Activated CD8-positive, alpha-beta T cell treated with anti-CD3 and anti-CD28 coated beads for 36 hours (primary cell): ENCODE results near the gene METRN. TPM values are rescaled to one million over a fixed set of nuclear protein-coding genes. Genes with fewer than 3 reads are reported as not detected.

ENCODE experiments used
- ATAC-seq: fragments of 200-7000 bp; cut with Tn5 transposase; one replicate; pipeline ENCODE4 v1.10.0; 2021; ENCODE audit warnings: mild to moderate bottlenecking, moderate library complexity
- CTCF ChIA-PET: fragments of 350-600 bp; sonication (Branson Sonifier 250); formaldehyde crosslinking; loops from one replicate; lab custom pipeline; 2021; ENCODE audit warnings: antibody characterized with exemption; lab: Charles Lee
- POLR2A ChIA-PET: fragments of 350-600 bp; sonication (Branson Sonifier 250); formaldehyde crosslinking; loops from one replicate; lab custom pipeline; 2021; ENCODE audit warnings: antibody characterized with exemption; lab: Charles Lee
- DNase-seq: peaks from one replicate; pipeline ENCODE4 v3.0.0-alpha.2; 2020
- H3K27ac Mint-ChIP-seq: one replicate; pipeline ENCODE4 v1.8.0; 2021; ENCODE audit warnings: mild to moderate bottlenecking, mixed read lengths
- H3K27me3 Mint-ChIP-seq: one replicate; pipeline ENCODE4 v1.8.0; 2021; ENCODE audit warnings: mixed read lengths
- H3K36me3 Mint-ChIP-seq: one replicate; pipeline ENCODE4 v1.8.0; 2021; ENCODE audit warnings: low read depth, mixed read lengths
- H3K4me1 Mint-ChIP-seq: one replicate; pipeline ENCODE4 v1.8.0; 2021; ENCODE audit warnings: low read depth, mixed read lengths
- H3K4me3 Mint-ChIP-seq: one replicate; pipeline ENCODE4 v1.8.0; 2021; ENCODE audit warnings: mild to moderate bottlenecking, moderate library complexity, mixed read lengths
- H3K9me3 Mint-ChIP-seq: one replicate; pipeline ENCODE4 v1.8.0; 2021; ENCODE audit warnings: mixed read lengths
- CTCF ChIP-seq: fragments of 200-600 bp; IDR thresholded peaks from one replicate; pipeline ENCODE4 v1.8.0; 2022; ENCODE audit warnings: antibody characterized with exemption, mild to moderate bottlenecking
- intact Hi-C: fragments of 100-400 bp; cut with micrococcal nuclease; formaldehyde crosslinking; loops from one replicate; pipeline ENCODE4 v1.10.0; 2022
- total RNA-seq, 2 experiments: library from RNA; stranded (reverse); gene quantifications; one replicate each; pipeline ENCODE4 v1.2.3, GENCODE V29; 2021

METRN gene
- total RNA-seq, 2 experiments from 2014 or later, result 37.2 to 43.1 TPM

- peaks cover 7% of the 10 kb centered on the region for H3K36me3 Mint-ChIP-seq
- peaks cover 11% of the 10 kb centered on the region for H3K4me1 Mint-ChIP-seq
- no peak for ATAC-seq
- TF ChIP-seq CTCF, result no peak
- intact Hi-C loops, result no loop called here
- H3K9me3 Mint-ChIP-seq, result no peaks in the 10 kb centered on the region
- ChIA-PET POLR2A (interaction anchor here (0.9 to 1.9 kb wide), 11 partner anchors 9 to 121 kb away, joined by 3 to 8 read pairs (median 3); partner anchors contain the start of genes JMJD8, WDR24 and WDR90), CTCF (interaction anchor here (0.8 to 1.7 kb wide), 4 partner anchors 9 to 66 kb away, joined by 3 read pairs; partner anchors contain the start of gene CIAO3)
- no peak for DNase-seq
- H3K27me3 Mint-ChIP-seq, result peaks cover 7% of the 10 kb centered on the region
- H3K27ac Mint-ChIP-seq, result no peak within 1 kb of the TSS
- no peak within 1 kb of the TSS for H3K4me3 Mint-ChIP-seq
Measured at GRCh38 chr16:674968-675883, 39.7 kb upstream of the METRN start, which contains the start of gene RHBDL1. RHBDL1 (plus strand) TSS chr16:675671; CDS start chr16:675791, 120 bp downstream.

- POLR2A ChIA-PET, result interaction anchor here (0.9 to 1.9 kb wide), 10 partner anchors 8 to 120 kb away, joined by 3 to 8 read pairs (median 3); partner anchors contain the start of genes JMJD8, WDR24 and WDR90
- no peak overlapping the region for H3K4me3 Mint-ChIP-seq
- H3K27me3 Mint-ChIP-seq, result peaks cover 7% of the 10 kb centered on the region
- intact Hi-C loops, result no loop called here
- H3K27ac Mint-ChIP-seq, result no peak overlapping the region
- peaks cover 12% of the 10 kb centered on the region for H3K4me1 Mint-ChIP-seq
- no peak for TF ChIP-seq CTCF
- CTCF ChIA-PET, result interaction anchor here (0.8 to 1.7 kb wide), 5 partner anchors 8 to 65 kb away, joined by 3 read pairs; partner anchors contain the start of genes CIAO3 and RHOT2
- ATAC-seq (no peak), DNase-seq (no peak)
- peaks cover 6% of the 10 kb centered on the region for H3K36me3 Mint-ChIP-seq
- no peaks in the 10 kb centered on the region for H3K9me3 Mint-ChIP-seq
Measured at GRCh38 chr16:675884-676564, 38.9 kb upstream of the METRN start.

GRCh38 chr16:676565-676902 lies 38.4 kb upstream of the METRN start:
- peaks cover 17% of the 10 kb centered on the region for H3K4me1 Mint-ChIP-seq
- TF ChIP-seq CTCF, result no peak
- H3K36me3 Mint-ChIP-seq, result peaks cover 8% of the 10 kb centered on the region
- ChIA-PET POLR2A (interaction anchor here (1.0 to 1.9 kb wide), 4 partner anchors 13 to 119 kb away, joined by 3 to 8 read pairs (median 6); partner anchors contain the start of genes WDR24 and WDR90), CTCF (interaction anchor here (1.1 to 1.7 kb wide), 3 partner anchors 9 to 29 kb away, joined by 3 read pairs; partner anchors contain the start of gene RHOT2)
- ATAC-seq (no peak), DNase-seq (no peak)
- H3K4me3 Mint-ChIP-seq, result no peak overlapping the region
- H3K9me3 Mint-ChIP-seq, result no peaks in the 10 kb centered on the region
- no peak overlapping the region for H3K27ac Mint-ChIP-seq
- H3K27me3 Mint-ChIP-seq, result peaks cover 7% of the 10 kb centered on the region
- intact Hi-C loops, result no loop called here

GRCh38 chr16:676913-677312 lies 38.0 kb upstream of the METRN start:
- peaks cover 12% of the 10 kb centered on the region for H3K36me3 Mint-ChIP-seq
- no peaks in the 10 kb centered on the region for H3K9me3 Mint-ChIP-seq
- DNase-seq (no peak), ATAC-seq (no peak)
- H3K27me3 Mint-ChIP-seq, result peaks cover 7% of the 10 kb centered on the region
- CTCF ChIA-PET, result interaction anchor here (0.8 to 1.1 kb wide), 2 partner anchors 9 to 29 kb away, joined by 3 read pairs; partner anchors contain the start of gene RHOT2
- no peak for TF ChIP-seq CTCF
- no peak overlapping the region for H3K27ac Mint-ChIP-seq
- POLR2A ChIA-PET, result interaction anchor here (1.6 to 1.9 kb wide), 2 partner anchors 13 to 28 kb away, joined by 8 read pairs; partner anchors contain the start of genes WDR24 and WDR90
- peaks cover 21% of the 10 kb centered on the region for H3K4me1 Mint-ChIP-seq
- intact Hi-C loops, result no loop called here
- no peak overlapping the region for H3K4me3 Mint-ChIP-seq
